ENCODE results near the gene XPC.
"Not testable (repeated sequence)": the region's sequence is repeated elsewhere in the genome, so short reads cannot be mapped to it uniquely, and the experiment has no call there.

Gene XPC

DNA sequence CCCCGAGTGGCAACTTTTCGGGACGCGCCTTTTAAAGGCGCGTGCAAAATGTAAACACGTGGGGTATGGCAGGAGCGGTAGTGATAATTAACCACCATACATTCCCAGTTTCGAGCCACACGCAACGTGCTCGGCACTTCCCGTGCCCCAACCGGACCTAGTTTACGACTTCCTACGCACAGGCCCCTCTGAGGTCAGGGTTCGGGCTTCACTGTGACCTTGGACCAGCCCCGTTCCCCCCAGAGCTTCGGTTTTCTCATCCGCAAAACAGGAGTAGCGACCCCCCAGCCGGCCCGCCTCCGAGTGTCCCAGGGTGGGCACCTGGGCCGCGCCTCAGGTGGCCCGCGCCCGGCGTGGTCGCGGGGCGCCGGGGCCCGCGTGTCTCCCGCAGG, 54.2 kb downstream of the XPC start:
- H3K4me3 ChIP-seq (replicated peaks; ENCODE audit: low read depth, low read length): peak overlapping the region; percentile 93
- TF ChIP-seq, protein P1, sequence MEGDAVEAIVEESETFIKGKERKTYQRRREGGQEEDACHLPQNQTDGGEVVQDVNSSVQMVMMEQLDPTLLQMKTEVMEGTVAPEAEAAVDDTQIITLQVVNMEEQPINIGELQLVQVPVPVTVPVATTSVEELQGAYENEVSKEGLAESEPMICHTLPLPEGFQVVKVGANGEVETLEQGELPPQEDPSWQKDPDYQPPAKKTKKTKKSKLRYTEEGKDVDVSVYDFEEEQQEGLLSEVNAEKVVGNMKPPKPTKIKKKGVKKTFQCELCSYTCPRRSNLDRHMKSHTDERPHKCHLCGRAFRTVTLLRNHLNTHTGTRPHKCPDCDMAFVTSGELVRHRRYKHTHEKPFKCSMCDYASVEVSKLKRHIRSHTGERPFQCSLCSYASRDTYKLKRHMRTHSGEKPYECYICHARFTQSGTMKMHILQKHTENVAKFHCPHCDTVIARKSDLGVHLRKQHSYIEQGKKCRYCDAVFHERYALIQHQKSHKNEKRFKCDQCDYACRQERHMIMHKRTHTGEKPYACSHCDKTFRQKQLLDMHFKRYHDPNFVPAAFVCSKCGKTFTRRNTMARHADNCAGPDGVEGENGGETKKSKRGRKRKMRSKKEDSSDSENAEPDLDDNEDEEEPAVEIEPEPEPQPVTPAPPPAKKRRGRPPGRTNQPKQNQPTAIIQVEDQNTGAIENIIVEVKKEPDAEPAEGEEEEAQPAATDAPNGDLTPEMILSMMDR (IDR thresholded peaks at IDR 0.05; ENCODE audit: low read depth, low read length, missing control alignments): no peak
- DNase-seq (ENCODE audit: extremely low read depth, low read depth): no peak

DNA sequence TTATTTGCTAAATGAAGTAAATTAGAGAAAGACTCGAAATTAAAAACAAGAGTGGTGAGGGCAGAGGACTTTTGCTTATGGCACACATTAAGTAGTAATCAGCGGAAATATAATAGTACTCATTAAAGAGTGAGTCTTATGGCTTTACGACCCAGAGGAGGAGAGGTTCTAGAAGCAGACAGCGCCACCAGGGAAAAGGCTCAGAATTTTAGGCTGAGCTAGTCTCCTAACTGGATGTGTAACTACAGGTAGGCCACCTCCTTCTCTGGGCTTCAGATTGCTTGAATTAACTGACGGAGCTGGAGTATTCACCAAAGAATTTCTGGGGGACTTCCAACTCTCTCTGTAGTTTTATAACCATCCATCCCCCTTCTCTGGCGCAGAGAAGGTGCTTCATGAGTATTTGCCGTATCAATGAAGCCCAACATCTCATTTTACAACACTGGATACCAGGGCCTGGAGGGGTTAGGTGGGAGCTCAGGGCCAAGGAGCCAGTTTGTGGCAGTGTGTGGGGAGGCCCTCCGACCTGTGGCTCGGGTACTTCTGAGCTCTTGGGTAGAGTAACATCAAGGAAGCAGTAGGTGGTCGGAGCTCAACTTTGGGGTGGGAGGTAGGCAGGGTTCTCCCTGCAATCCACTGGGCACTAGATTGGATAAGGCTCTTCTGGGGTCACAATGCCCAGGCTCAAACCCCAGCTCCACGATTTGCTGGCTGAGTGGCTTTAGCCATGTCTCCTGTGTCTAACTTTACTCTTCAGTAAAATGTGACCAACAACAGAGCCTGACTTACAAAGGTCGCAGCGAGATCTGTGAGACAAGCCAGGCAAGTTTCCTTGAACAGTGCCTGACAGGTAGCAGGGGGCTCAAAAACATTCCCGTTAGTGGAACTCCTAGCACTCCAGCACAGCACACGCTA, 54.8 kb downstream of the XPC start:
- TF ChIP-seq, protein P1 (IDR thresholded peaks at IDR 0.05; ENCODE audit: low read depth, low read length, missing control alignments): no peak
- H3K4me3 ChIP-seq (replicated peaks; ENCODE audit: low read depth, low read length): peak overlapping the region; percentile 93
- DNase-seq (ENCODE audit: extremely low read depth, low read depth): no peak

GRCh38 chr3:14122301-14122700, 56.1 kb downstream of the XPC start:
- H3K4me3 ChIP-seq (replicated peaks; ENCODE audit: low read depth, low read length): no peak overlapping the region
- TF ChIP-seq, protein P1 (IDR thresholded peaks at IDR 0.05; ENCODE audit: low read depth, low read length, missing control alignments): no peak
- no peak for DNase-seq (ENCODE audit: extremely low read depth, low read depth)

DNA sequence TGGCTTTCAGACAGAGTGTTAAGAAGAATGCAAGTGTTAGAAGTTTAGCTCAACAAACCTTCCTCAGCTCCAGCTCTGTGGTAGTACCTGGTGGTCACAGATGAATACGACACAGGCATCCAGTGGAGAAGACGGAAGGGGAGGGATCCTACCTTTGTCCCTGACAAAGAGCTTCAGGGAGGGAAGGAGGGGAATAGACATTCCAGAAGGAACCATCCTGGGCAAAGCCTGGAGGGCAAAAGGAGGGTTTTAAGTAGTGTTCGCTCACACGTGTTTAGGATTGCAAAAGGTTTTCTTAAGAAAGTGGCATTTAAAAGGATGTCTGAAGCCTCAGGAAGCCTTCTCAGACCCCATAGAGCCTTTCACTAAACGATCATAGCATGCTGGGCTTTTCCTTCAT, 56.5 kb downstream of the XPC start:
- H3K4me3 ChIP-seq (replicated peaks; ENCODE audit: low read depth, low read length): no peak overlapping the region
- DNase-seq (ENCODE audit: extremely low read depth, low read depth): no peak

GRCh38 chr3:14120921-14121448, 57.4 kb downstream of the XPC start:
- not testable (repeated sequence) for H3K4me3 ChIP-seq (replicated peaks; ENCODE audit: low read depth, low read length)

More for the DNA sequence above, 56.5 kb downstream of the XPC start:
- TF ChIP-seq, protein P1 (IDR thresholded peaks at IDR 0.05; ENCODE audit: low read depth, low read length, missing control alignments): no peak

GRCh38 chr3:14120111-14120920, 58.1 kb downstream of the XPC start:
- TF ChIP-seq, protein P1 (IDR thresholded peaks at IDR 0.05; ENCODE audit: low read depth, low read length, missing control alignments): no peak
- no peak overlapping the region for H3K4me3 ChIP-seq (replicated peaks; ENCODE audit: low read depth, low read length)
- DNase-seq (ENCODE audit: extremely low read depth, low read depth): no peak

More at GRCh38 chr3:14120921-14121448, 57.4 kb downstream of the XPC start:
- DNase-seq (ENCODE audit: extremely low read depth, low read depth): not testable (repeated sequence)

DNA sequence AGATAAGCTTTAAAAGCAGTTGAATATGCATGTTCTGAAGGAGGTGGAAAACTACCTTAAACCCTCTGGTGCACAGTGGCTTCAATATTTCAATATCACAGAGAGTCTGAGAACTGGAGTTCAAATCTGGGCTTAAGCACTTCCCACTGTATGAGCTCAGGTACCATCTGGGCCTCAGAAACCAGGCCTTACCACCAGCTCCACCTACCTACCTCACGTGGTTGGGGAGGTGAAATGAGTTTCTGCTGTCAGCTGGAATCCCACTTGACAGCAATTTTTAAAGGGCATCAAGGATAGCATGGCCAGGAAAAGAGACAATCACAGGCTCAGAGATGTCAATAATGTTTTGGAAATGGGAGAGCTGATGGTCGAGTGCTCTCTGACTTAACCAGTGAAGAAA, 58.8 kb downstream of the XPC start:
- TF ChIP-seq, protein P1 (IDR thresholded peaks at IDR 0.05; ENCODE audit: low read depth, low read length, missing control alignments): no peak
- no peak for DNase-seq (ENCODE audit: extremely low read depth, low read depth)
- H3K4me3 ChIP-seq (replicated peaks; ENCODE audit: low read depth, low read length): no peak overlapping the region
